Activated CD8-positive, alpha-beta T cell treated with anti-CD3 and anti-CD28 coated beads, Interleukin-2, amount 10 ng/mL, durations not matched to agents 7 days and 5 days (primary cell): ENCODE data around the gene RETREG1. TPM values are rescaled to one million over a fixed set of nuclear protein-coding genes. Genes with fewer than 3 reads are reported as not detected.

Experiments used
- ATAC-seq: fragments of 150-1000 bp; cut with Tn5 transposase; one replicate; pipeline ENCODE4 v1.10.0; 2021; ENCODE audit warnings: moderate library complexity
- CTCF ChIA-PET: fragments of 350-600 bp; sonication (Branson Sonifier 250); formaldehyde crosslinking; loops from one replicate; lab custom pipeline; 2021; ENCODE audit warnings: antibody characterized with exemption; lab: Charles Lee
- POLR2A ChIA-PET: fragments of 350-600 bp; sonication (Branson Sonifier 250); formaldehyde crosslinking; loops from one replicate; lab custom pipeline; 2021; ENCODE audit warnings: antibody characterized with exemption; lab: Charles Lee
- DNase-seq: peaks from one replicate; pipeline ENCODE4 v3.0.0-alpha.2; 2020
- H3K27ac Mint-ChIP-seq: one replicate; pipeline ENCODE4 v1.8.0; 2021; ENCODE audit warnings: mild to moderate bottlenecking, mixed read lengths
- H3K27me3 Mint-ChIP-seq: one replicate; pipeline ENCODE4 v1.8.0; 2021; ENCODE audit warnings: low read depth, mixed read lengths
- H3K36me3 Mint-ChIP-seq: one replicate; pipeline ENCODE4 v1.8.0; 2021; ENCODE audit warnings: low read depth, mixed read lengths
- H3K4me1 Mint-ChIP-seq: one replicate; pipeline ENCODE4 v1.8.0; 2021; ENCODE audit warnings: low read depth, mixed read lengths
- H3K4me3 Mint-ChIP-seq: one replicate; pipeline ENCODE4 v1.8.0; 2021; ENCODE audit warnings: mild to moderate bottlenecking, mixed read lengths
- H3K9me3 Mint-ChIP-seq: one replicate; pipeline ENCODE4 v1.8.0; 2022; ENCODE audit warnings: mixed read lengths; ENCODE audit not compliant: insufficient read depth
- total RNA-seq, 2 experiments: library from RNA; stranded (reverse); gene quantifications; one replicate each; pipeline ENCODE4 v1.2.3, GENCODE V29; 2021

RETREG1 gene
- total RNA-seq, 2 experiments from 2014 or later = 47.1 to 51.8 TPM

DNA sequence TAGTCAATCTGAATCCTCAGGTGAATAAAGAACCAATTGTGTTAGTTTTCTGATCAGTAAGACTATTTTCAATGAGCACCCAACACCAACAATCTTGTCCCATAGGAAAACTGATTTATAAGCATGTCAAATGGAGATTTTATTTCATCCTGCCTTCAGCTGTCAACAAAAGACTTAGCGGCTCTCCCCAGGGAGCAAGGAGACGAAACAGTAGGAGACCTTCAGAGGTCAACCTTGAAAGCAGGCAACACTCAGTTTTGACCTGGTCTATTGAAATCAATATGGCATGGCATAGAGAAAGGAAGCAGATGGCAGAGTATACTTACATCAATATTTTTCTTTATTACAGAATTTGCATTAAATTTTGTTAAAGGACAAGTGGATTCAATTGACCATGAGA lies 185.3 kb downstream of the RETREG1 start:
- CTCF ChIA-PET = no interaction called here

DNA sequence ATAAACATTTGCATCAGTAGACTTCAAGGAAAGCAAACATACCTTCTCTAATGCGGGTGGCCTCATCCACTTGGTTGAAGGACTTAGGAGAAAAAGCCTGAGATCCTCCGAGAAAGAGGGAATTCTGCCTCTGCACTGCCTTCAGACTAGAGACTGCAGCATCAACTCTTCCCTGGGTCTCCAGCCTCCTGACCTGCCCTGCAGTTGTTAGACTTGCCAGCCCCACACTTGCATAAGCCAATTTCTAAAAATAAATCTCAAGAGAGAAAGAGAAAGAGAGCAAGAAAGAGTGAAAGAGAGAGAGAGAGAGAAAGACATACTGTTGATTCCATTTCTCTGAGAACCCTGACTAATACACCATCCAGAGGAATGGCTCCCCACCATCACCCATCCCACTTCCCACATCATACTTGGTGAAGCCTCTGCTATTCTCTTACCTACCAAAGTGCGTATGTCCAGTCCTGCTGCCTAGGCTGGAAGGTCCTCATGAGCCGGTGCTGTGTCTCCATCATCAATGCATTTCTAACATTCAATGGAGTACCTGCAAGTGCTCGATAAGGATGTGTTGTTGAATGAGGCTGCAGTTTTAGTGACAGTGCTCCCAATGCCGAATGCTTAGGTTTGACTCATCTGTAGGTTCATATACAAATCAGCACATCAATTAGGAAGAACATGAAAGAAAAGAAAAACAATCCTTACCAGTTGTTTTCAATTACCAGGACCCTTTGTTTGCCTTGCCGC lies 186.3 kb downstream of the RETREG1 start:
- POLR2A ChIA-PET = no interaction called here
- H3K27ac Mint-ChIP-seq = no peak overlapping the region

More for the DNA sequence above, 185.3 kb downstream of the RETREG1 start:
- no peaks in the 10 kb centered on the region for H3K4me1 Mint-ChIP-seq
- H3K9me3 Mint-ChIP-seq = no peaks in the 10 kb centered on the region
- peaks cover 3% of the 10 kb centered on the region for H3K27me3 Mint-ChIP-seq
- no peak for DNase-seq
- no peak overlapping the region for H3K4me3 Mint-ChIP-seq
- no peak for ATAC-seq
- no peaks in the 10 kb centered on the region for H3K36me3 Mint-ChIP-seq
- H3K27ac Mint-ChIP-seq = no peak overlapping the region
- POLR2A ChIA-PET = no interaction called here

DNA sequence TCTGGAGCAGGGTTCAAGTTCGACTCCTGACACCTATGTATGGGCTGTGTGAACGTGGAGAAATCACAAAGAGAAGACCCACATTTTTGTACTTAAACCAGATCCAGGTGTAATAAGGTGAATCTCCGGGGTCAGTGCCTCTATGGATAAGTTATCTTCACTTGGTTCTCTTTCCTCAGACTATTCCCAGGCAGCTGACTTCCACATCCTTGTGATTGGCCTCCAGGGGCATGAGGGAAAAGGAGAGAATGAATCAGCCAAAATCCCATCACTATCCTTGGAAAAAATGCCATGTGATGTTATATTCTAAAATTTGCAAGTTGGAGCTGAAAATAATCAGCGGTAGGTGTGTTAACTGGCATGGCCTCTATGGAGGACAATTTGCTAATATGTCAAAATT lies 188.4 kb downstream of the RETREG1 start:
- Mint-ChIP-seq H3K4me3 (no peak overlapping the region), H3K4me1 (no peaks in the 10 kb centered on the region), H3K9me3 (no peaks in the 10 kb centered on the region), H3K27me3 (peaks cover 3% of the 10 kb centered on the region), H3K27ac (no peak overlapping the region), H3K36me3 (no peaks in the 10 kb centered on the region)
- ATAC-seq (no peak), DNase-seq (no peak)
- POLR2A ChIA-PET = no interaction called here
- CTCF ChIA-PET = no interaction called here

More for the DNA sequence above, 186.3 kb downstream of the RETREG1 start:
- ATAC-seq (no peak), DNase-seq (no peak)
- Mint-ChIP-seq H3K27me3 (peaks cover 3% of the 10 kb centered on the region), H3K4me1 (no peaks in the 10 kb centered on the region), H3K4me3 (no peak overlapping the region), H3K9me3 (no peaks in the 10 kb centered on the region), H3K36me3 (no peaks in the 10 kb centered on the region)
- CTCF ChIA-PET = no interaction called here

DNA sequence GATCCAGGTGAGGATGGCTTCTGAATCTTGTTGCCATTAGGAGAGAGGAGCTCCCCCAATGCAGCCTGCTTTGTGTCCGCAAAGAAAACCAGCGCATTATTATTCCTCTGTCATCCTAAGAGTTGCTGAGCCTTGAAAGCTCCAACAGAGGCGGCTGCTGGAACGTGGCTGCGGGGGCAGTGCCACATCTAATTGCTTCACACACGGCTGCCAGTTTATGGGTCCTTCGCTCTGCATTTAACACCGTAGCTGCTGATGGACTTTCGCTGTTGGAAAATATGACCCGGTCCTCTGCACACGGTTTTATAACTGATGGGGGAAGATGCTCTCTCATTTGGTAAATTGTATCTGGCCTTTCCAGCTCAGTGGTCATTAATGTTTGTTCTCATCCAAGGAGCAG lies 189.2 kb downstream of the RETREG1 start:
- no peaks in the 10 kb centered on the region for H3K36me3 Mint-ChIP-seq
- no peak overlapping the region for H3K27ac Mint-ChIP-seq
- CTCF ChIA-PET = no interaction called here
- no peak overlapping the region for H3K4me3 Mint-ChIP-seq
- H3K9me3 Mint-ChIP-seq = no peaks in the 10 kb centered on the region
- POLR2A ChIA-PET = no interaction called here
- DNase-seq (no peak), ATAC-seq (no peak)
- peaks cover 3% of the 10 kb centered on the region for H3K27me3 Mint-ChIP-seq
- H3K4me1 Mint-ChIP-seq = no peaks in the 10 kb centered on the region

Other genes with a start within 250 kb of the RETREG1 start
- 10 to 100 TPM; 28.6 to 29.2 TPM for gene ZNF622, start 151.2 kb downstream of the RETREG1 start, total RNA-seq